HG02852 (cell line): Measurements from ENCODE around the gene CACNA1I.

Experiments used
- ATAC-seq: cut with Tn5 transposase; IDR thresholded peaks from one replicate; pipeline ENCODE4 v1.9.1; 2021; ENCODE audit warnings: mild to moderate bottlenecking, moderate library complexity; ENCODE audit not compliant: unreplicated experiment

CACNA1I gene

DNA sequence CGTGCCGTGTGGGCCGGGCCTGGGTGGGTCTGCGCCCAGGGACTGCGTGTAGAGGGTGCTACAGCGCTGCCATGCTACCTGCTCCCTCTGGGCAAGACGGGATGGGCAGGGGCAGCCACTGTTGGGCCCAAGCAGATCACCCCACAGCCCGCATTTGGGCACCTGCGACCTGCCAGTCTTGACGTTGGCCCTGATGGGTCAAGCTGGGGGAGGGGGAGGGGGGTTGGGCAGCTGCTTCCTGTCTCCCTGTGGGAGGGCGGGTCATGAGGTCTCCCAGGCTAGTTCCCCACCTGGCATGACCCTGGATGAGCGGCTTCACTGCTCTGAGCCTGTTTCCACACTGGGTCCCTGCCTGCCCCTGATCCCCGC, 35.2 kb upstream of the CACNA1I start:
- no peak for ATAC-seq

DNA sequence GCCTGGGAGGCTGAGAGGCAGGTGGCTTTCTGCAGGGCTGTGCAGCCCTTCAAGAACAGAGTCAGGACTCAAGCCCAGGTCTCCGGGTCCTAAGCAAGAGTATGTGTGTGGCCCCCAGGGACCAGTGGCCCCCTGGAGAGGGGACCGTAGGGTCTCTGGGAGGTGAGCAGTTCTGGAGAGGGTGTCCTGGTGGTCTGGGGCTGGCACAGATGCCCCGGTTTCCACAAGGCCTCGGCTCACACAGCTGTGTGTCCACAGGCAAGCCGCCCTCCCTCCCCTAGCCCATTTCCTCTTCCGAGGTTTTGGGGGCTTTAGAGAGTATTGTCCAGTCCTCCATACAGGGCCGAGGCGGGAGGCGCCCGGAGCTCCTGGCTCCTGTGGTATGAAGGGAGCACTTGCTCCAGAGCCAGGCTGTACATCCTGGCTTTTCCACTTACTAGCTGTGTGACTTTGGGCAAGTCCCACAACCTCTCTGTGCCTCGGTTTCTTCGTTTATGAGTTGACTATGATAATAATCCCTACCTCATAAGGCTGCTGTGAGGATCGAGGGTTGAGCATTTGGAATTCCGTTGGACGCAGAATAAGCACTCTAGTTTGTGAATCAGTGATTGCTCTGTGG, 34.6 kb upstream of the CACNA1I start:
- no peak for ATAC-seq

DNA sequence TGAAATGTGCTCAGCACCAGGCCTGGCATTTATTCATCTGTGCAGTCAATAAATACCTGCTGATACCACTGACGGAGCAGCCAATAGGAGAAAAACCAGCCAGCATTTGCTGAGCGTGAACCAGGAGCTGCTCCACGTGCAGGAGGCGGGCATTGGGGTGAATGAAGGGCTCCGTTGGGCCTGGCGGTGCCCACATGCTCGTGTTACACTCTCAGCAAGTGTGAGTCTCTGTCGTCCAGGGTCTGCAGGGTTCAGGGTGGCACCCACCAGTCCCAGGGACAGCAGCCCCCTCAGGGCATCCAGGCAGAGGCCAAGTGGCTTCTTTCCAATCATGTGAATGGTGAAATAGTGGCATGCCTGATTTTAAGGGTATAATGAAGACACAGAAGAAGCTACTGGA, 33.8 kb upstream of the CACNA1I start:
- no peak for ATAC-seq

- no peak for ATAC-seq
Measured at GRCh38 chr22:39537975-39538374, 32.6 kb upstream of the CACNA1I start.

GRCh38 chr22:39543095-39543494, 27.5 kb upstream of the CACNA1I start:
- ATAC-seq, result no peak

DNA sequence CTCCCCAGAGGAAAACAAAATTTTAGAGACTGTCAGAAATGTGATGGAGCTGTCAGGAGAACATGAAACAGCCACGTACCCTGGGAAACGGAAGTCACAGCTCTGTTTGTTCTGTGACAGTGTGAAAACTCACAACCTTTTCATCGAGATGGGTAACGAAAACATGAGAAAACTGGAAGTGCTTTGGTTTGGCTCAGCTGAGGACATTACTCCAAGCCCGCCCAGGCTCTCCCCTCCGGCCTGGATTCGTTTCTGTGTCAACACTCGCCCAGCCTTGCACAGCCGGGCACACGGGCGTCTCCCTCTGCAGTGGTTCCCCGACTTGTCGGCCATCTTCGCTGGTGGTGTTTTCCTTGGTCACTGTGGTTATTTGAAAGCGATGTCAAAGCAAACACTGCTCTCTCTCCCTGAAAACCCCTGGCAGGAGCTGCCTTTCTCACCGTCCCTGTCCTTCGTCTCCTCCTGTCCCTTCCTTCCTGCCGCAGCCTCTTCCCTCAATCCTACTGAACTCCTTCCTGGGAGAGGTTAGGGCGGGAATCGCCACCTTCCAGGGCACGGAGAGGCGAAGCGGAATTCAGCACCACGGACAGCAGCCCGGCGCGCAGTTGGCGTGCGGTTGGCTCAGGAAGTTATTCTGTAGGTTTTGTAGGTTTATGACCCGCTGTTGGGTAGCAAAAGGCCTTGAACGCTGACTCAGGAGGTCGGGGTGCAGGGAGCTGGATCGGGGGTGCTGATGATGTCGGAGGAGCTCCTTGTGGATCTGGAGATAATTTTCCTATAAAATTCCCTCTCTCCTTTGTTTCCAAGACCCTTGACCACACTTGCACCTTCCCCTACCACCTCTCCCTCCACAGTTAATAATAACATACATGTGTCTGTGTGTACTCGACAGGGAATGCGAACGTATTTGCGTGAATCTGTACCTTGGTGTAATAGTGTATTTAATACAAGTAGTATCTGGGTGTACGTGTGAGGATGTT, 24.9 kb upstream of the CACNA1I start:
- ATAC-seq, result no peak

DNA sequence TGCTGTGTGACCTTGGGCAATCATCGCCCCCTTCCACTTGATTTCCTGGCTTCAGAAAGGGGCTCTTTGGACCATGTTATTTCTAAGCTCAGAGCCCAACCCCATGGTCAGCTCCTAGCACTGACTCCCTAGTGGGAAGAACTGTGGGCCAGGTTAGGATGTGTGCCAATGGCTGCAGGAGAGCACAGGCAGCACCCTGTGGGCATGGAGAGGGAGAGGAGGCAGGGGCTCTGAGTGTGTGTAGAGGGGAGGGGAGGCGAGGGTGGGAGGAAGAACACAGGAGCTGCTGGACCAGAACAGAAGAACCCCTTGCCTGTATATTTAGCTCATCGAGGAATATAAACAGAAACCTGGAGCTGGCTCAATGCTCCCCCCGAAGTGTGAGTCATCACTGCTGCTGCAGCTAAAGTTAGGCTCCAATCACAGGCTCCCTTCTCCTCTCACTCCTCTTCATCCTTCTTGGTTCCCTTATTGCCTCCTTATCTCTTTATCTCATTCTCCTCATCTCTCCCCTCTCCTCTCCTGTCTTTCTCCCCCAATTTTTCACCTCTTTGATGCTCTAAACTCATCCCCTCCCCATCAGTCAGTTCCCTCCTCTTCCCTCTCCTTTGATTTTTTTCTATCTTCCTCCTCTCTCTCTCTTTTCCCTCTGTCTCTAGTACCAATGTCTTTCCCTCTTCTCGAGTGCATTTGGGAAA, 23.5 kb upstream of the CACNA1I start:
- ATAC-seq, result no peak

GRCh38 chr22:39547587-39547947, 23.0 kb upstream of the CACNA1I start:
- ATAC-seq, result no peak

DNA sequence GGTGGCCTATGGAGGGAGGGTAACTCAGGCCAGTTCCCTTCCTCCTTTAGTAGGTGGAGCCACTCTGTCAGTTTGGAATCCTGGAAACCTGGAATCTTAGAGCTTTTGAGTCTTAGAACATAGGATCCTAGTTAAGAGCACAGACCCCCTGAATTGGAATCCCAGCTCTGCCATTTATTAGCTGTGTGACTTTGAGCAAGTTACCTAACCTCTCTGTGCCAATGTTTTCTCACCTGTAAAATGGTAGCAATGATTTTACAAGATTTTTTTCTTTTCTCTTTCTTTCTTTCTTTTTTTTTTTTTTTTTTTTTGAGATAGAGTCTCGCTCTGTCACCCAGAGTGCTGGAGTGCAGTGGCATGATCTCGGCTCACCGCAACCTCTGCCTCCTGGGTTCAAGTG, 17.1 kb upstream of the CACNA1I start:
- no peak for ATAC-seq

DNA sequence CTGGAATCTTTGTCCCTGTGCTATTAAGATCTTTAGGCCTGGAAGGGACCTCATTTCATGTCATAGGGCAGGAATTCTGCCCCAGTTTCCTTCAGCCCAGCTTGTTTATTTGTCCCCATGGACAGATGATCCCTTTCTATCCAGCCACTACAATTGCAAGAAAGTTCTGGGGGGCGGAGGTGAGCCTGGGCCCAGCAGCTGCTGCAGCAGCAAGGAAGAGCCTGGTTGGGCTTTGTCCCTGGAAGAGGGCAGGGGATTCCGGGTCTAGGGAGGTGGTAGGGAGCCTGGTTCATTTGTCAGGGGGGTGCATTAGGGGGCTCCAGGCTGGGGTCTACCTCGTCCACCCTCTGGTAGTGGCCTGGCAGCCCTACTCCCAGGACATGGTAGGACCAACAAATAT, 16.4 kb upstream of the CACNA1I start:
- no peak for ATAC-seq

DNA sequence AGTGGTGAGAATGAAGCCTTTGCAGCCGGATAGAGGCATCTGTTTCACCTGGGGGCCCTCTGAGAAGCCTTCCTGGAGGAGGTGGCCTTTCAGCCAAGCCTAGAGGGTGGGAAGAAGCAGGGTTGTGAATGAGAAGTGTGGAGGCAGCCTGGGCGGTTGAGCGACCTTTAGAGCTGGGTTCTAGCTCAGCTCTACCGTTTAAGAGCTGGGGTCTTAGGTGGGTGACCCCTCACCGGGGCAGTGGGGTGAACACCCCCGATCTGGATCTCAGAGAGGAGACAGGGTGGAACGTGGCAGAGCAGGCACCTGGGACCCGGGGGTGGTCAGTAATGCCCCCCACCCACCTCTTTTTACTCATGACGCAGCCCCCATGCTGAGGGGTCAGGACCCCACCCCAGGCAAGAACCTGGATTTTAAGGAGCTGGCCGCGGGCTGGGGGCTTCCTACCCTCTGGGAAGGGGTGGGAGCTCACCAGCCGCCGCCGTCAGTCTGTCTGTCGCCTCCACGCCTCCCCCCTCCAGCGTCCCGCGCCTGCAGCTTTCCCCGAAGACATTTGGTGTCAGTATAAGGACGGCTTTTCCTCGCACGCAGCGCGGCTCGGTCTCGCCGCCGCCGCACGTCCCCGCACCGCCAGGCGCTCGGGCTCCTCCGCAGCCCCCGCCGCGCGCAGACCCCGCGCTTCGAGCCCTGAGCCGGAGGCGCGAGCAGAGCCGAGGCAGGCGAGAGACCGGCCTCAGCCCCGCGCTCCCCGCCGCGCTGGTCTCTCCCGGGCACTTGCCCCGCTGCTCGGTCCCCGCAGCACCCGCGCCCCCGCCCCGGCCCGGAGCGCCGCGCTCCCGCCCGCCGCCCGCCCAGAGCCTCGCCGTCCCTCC, 13.3 kb upstream of the CACNA1I start:
- no peak for ATAC-seq

- ATAC-seq, result no peak
Measured at GRCh38 chr22:39558254-39558727, 12.3 kb upstream of the CACNA1I start.

DNA sequence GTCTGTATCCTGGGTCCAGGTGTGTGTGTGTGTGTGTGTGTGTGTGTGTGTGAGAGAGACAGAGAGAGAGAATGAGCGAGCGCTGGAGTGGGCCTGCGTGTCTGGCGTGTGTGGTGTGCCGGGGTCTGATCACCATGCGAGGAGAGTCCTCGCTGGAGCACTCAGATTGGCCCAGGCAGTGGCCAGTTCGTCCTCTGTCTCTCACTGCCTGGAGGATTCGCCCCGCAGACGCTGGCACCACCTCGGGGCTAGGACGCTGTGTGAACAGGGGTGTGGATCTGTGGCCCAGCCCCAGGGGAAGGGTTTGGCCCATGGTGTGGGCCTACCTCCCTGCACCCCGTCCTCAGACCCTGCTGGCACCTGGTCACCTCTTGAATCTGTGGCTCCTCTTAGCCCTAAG, 11.6 kb upstream of the CACNA1I start:
- no peak for ATAC-seq

DNA sequence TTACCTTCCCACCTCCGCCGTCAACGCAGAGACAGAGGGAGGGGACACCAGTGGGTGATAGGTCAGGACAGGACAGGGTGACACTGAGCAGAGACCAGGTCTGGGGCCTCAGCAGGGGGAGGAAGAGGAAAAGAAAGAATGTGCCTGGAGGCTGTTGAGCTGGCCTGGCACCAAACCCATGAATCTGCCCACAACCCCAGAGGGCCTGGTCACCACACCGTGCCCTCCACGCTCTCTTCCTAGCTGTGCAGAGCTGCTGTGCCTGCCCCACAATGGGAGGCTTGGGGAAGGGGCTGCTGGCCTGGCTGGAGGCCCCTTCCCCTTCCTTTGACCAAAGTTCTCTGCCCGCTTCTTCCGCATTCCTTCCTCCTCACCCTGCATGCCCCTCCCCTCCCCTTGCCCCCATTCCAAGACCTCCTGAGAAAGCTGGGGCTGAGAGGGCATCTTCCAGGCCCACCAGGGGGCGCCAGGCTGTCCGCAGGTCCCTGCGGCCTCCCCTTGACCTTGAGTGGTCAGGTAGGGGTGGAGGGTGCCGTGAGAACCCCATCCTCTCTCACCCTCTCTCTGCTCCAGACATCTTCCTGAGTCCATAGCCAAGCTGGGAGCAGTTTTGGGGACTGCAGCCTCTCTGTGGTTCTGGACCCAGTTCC, 11.0 kb upstream of the CACNA1I start:
- ATAC-seq, result no peak

DNA sequence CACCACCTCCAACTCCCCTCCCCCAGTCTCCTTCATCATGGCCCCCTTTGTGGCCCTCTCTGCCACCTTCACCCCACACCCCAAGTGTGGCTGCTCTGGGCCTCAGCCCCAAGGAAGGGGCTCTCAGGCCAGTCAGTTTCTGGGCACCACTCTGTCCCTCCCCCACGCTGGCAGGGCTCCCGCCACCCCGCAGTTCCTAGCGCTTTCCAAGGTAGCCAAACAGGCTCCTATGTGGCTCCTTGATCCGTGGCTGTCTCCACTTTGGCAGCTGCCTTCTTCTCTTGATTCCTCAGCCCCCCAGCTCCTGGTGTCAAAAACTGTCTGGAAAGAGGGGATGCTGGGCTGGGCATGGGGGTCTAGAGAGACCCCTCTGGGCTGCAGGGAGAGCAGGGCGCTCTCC, 10.4 kb upstream of the CACNA1I start:
- ATAC-seq, result no peak

DNA sequence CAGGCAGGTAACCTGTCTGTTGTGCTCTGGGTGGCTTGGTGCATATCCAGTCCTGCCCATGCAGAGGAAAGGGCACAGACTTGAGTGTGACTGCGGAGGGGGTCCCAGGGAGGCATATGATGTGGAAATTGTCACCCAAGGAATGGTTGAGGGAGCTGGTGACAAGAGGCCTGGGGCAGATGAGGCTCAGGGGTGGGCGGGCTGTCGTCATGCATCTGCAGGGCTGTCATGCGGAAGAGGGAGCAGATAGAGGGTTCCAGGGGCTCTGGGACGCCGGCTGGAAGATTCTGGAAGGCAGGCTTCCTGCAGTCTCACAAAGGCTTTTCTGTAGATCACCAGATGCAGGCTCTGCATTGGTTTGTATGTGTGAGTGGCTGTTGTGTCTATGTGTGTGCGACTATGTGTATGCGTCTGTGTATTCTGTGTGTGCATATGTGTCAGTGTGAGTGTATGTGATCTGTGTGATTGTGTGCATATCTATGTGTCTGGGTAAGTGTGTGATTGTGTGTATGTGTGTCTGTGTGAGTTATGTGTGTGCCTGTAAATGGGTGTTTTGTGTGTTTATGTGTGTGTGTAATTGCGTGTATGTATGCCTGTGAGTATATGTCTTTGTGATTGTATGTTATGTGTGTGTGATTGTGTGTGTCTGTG, 7.6 kb upstream of the CACNA1I start:
- ATAC-seq, result no peak

DNA sequence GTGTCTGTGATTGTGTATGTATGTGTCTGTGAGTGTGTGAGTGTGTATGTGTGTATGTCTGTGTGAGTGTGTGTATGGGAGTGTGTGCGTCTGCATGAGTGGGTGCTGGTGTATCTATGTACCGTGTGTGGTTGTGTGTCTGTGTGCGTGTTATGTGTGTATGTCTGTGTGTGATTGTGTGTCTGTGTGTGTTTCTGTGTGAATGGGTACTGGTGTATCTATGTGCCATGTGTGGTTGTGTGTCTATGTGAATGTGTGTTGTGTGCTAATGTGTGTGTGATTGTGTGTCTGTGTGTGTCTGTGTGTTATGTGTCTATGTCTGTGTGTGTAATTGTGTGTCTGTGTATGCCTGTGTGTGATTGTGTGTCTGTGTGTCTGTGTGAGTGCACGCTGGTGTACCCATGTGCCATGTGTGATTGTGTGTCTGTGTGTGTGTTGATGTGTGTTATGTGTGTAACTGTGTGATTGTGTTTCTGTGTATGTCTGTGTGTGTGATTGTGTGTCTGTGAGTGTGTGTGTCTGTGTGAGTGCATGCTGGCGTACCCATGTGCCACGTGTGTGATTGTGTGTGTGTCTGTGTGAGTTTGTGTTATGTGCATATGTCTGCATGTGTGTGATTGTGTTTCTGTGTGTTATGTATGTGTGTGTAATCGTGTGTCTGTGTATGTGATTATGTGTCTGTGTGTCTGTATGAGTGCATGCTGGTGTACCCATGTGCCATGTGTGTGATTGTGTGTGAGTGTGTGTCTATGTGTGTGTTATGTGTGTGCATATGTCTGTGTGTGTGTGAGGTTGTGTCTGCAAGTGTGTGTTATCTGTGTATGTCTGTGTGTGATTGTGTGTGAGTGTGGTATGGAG, 6.8 kb upstream of the CACNA1I start:
- ATAC-seq, result no peak

DNA sequence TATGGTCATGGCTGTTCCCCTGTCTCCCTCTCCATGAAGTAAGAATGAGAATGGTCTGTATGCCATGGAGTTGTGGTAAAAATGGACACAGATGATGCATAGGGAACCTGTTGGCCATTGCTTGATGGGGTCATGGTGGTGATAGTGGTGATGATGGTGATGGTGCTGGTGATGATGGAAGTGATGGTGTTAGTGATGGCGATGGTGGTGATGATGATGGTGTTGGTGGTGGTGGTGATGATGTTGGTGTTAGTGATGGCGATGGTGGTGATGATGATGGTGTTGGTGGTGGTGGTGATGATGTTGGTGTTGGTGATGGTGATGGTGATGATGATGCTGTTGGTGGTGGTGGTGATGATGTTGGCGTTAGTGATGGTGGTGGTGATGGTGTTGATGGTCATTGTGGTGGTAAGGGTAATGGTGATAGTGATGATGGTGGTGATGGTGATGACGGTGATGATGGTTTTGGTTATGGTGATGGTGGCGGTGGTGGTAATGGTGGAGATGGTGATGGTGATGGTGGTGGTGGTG, 5.1 kb upstream of the CACNA1I start:
- ATAC-seq, result no peak
